B cell (primary cell): ENCODE measurements around the gene USF1. TPM values are rescaled to one million over a fixed set of nuclear protein-coding genes. Genes with fewer than 3 reads are reported as not detected.

Experiments
- ATAC-seq: fragments of 200-7000 bp; cut with Tn5 transposase; one replicate; pipeline ENCODE4 v1.10.0; 2021; ENCODE audit warnings: low read depth, mild to moderate bottlenecking, moderate number of reproducible peaks, moderate library complexity
- CTCF ChIA-PET: fragments of 350-600 bp; sonication (Branson Sonifier 250); formaldehyde crosslinking; loops from one replicate; lab custom pipeline; 2021; ENCODE audit warnings: antibody characterized with exemption, inconsistent platforms; lab: Charles Lee
- POLR2A ChIA-PET: fragments of 350-600 bp; sonication (Branson Sonifier 250); formaldehyde crosslinking; loops from one replicate; lab custom pipeline; 2021; ENCODE audit warnings: antibody characterized with exemption; lab: Charles Lee
- DNase-seq: peaks from one replicate; pipeline ENCODE4 v3.0.0; 2013
- H2AFZ ChIP-seq: 2 replicates; pipeline ENCODE4 v1.6.1; 2012; ENCODE audit warnings: mild to moderate bottlenecking, low read depth, low read length; ENCODE audit not compliant: insufficient read depth, poor library complexity, severe bottlenecking
- H3K27ac ChIP-seq, 2 donors: 1 replicate in 1 of 2; 2 replicates in 1 of 2; pipeline ENCODE4 v1.5.1; 2012 to 2013; ENCODE audit warnings: low read length in 2 of 2, mild to moderate bottlenecking in 2 of 2, moderate library complexity in 1 of 2
- H3K27me3 ChIP-seq, 4 experiments: fragments of 200-600 bp in 1 of 4; sonication (generic) in 1 of 4; replicated peaks in 1 of 4; 1 replicate in 2 of 4; 2 replicates in 2 of 4; pipeline versions ENCODE4 v1.6.1 to v1.7.0; 2013 to 2016; ENCODE audit warnings: low read length in 3 of 4, mild to moderate bottlenecking in 2 of 4, mixed read lengths in 1 of 4, moderate library complexity in 1 of 4; ENCODE audit not compliant: insufficient read depth in 4 of 4, control insufficient read depth in 3 of 4; ENCODE audit errors: control extremely low read depth in 1 of 4
- H3K36me3 ChIP-seq, 2 experiments: replicated peaks in 1 of 2; 1 replicate in 1 of 2; 2 replicates in 1 of 2; pipeline versions ENCODE4 v1.6.1 to v1.7.1; 2013; ENCODE audit warnings: low read length in 1 of 2; ENCODE audit not compliant: insufficient read depth in 2 of 2, control insufficient read depth in 1 of 2; ENCODE audit errors: control extremely low read depth in 1 of 2, extremely low read depth in 1 of 2
- H3K4me1 ChIP-seq, 2 donors: fragments of 200-600 bp in 1 of 2; sonication (generic) in 1 of 2; 1 replicate in 1 of 2; 2 replicates in 1 of 2; pipeline versions ENCODE4 v1.5.1 to v1.6.1; 2013 to 2017; ENCODE audit warnings: low read length in 2 of 2; ENCODE audit not compliant: control insufficient read depth in 2 of 2, insufficient read depth in 2 of 2
- H3K4me2 ChIP-seq: replicated peaks from 2 replicates; pipeline ENCODE3; 2012; ENCODE audit warnings: mild to moderate bottlenecking, low read depth, low read length; ENCODE audit not compliant: poor library complexity, severe bottlenecking
- H3K4me3 ChIP-seq, 5 experiments: fragments of 200-600 bp in 1 of 5; sonication (generic) in 1 of 5; 1 replicate in 3 of 5; 2 replicates in 2 of 5; pipeline versions ENCODE4 v1.5.1 to v1.7.0; 2011 to 2016; ENCODE audit warnings: low read length in 4 of 5, mild to moderate bottlenecking in 4 of 5, low read depth in 2 of 5, control low read depth in 1 of 5, moderate library complexity in 1 of 5; ENCODE audit not compliant: insufficient read depth in 1 of 5; ENCODE audit errors: control extremely low read depth in 1 of 5, extremely low read depth in 1 of 5
- H3K79me2 ChIP-seq: fragments of 200-600 bp; sonication (generic); one replicate; pipeline ENCODE4 v1.6.0; 2016; ENCODE audit warnings: low read length; ENCODE audit not compliant: control insufficient read depth, insufficient read depth
- H3K9ac ChIP-seq: fragments of 200-600 bp; sonication (generic); 2 replicates; pipeline ENCODE4 v1.6.1; 2017; ENCODE audit warnings: mild to moderate bottlenecking, low read length, moderate library complexity
- H3K9me3 ChIP-seq, 3 donors: one replicate each; pipeline versions ENCODE4 v1.6.1 to v1.7.1; 2013; ENCODE audit warnings: low read length in 2 of 3; ENCODE audit not compliant: control insufficient read depth in 2 of 3, insufficient read depth in 1 of 3; ENCODE audit errors: control extremely low read depth in 1 of 3
- H4K20me1 ChIP-seq: 2 replicates; pipeline ENCODE4 v1.6.0; 2012; ENCODE audit warnings: mild to moderate bottlenecking, low read length; ENCODE audit not compliant: insufficient read depth, control insufficient read depth, poor library complexity, severe bottlenecking
- H3K27ac Mint-ChIP-seq: one replicate; pipeline ENCODE4 v1.8.0; 2021; ENCODE audit warnings: mixed read lengths
- H3K27me3 Mint-ChIP-seq: one replicate; pipeline ENCODE4 v1.8.0; 2021; ENCODE audit warnings: mixed read lengths
- H3K4me1 Mint-ChIP-seq: one replicate; pipeline ENCODE4 v1.8.0; 2021; ENCODE audit warnings: mixed read lengths
- H3K4me3 Mint-ChIP-seq: one replicate; pipeline ENCODE4 v1.8.0; 2021; ENCODE audit warnings: mixed read lengths
- H3K9me3 Mint-ChIP-seq: one replicate; pipeline ENCODE4 v1.8.0; 2022; ENCODE audit warnings: mixed read lengths; ENCODE audit not compliant: insufficient read depth
- EZH2 ChIP-seq: IDR thresholded peaks from 2 replicates; pipeline ENCODE4 v1.6.1; 2012; ENCODE audit warnings: borderline replicate concordance, low read depth, mild to moderate bottlenecking, moderate library complexity, low read length; ENCODE audit not compliant: insufficient read depth, poor library complexity, severe bottlenecking
- WGBS: methylation state at CpG from one replicate; pipeline ENCODE4 v1.1.5; 2013; ENCODE audit warnings: missing lambda C conversion rate; ENCODE audit not compliant: insufficient coverage; 5-methylcytosine and 5-hydroxymethylcytosine counted together
- intact Hi-C: fragments of 100-400 bp; cut with micrococcal nuclease; formaldehyde crosslinking; loops from one replicate; pipeline ENCODE4 v1.10.0; 2022
- polyA plus RNA-seq: library from polyadenylated mRNA; depleted of rRNA; stranded (reverse); fragments of >200 nt; gene quantifications from 2 replicates; pipeline ENCODE4 v1.2.3, GENCODE V29; 2012
- total RNA-seq, 2 donors: library from RNA; stranded (reverse); fragments of 120-200 nt in 1 of 2; gene quantifications; 1 replicate in 1 of 2; 2 replicates in 1 of 2; pipeline versions ENCODE4 v1.2.3 to v1.2.4, GENCODE V29; 2013 to 2022
- TF ChIP-seq, protein P1 (sequence below): fragments of 200-600 bp; IDR thresholded peaks from one replicate; pipeline ENCODE4 v1.8.0; 2022; ENCODE audit warnings: antibody characterized with exemption, mild to moderate bottlenecking

Gene USF1
- total and polyA plus RNA-seq, 2 donors (not counting 1 experiment from before 2014, with no cell fraction given): 192 to 249 TPM

- H3K4me1 ChIP-seq: no peaks in the 10 kb centered on the region
- no peaks in the 10 kb centered on the region for H3K4me1 Mint-ChIP-seq
- no peaks in the 10 kb centered on the region for H3K9me3 Mint-ChIP-seq
- no peaks in the 10 kb centered on the region for H4K20me1 ChIP-seq
- DNase-seq: no peak
- H3K27ac ChIP-seq: no peak overlapping the region
- no peaks in the 10 kb centered on the region for H3K36me3 ChIP-seq
- H3K4me3 ChIP-seq: no peak overlapping the region
- H3K27me3 Mint-ChIP-seq: peaks cover 4% of the 10 kb centered on the region
- ChIA-PET POLR2A (no interaction called here), CTCF (interaction anchor here (0.9 to 1.6 kb wide), 2 partner anchors 10 to 17 kb away, joined by 4 to 5 read pairs; partner anchors contain the start of gene ARHGAP30)
- no peak for ATAC-seq
- H3K9me3 ChIP-seq: no peaks in the 10 kb centered on the region
- no peak overlapping the region for H2AFZ ChIP-seq
- no peak overlapping the region for H3K27ac Mint-ChIP-seq
- no peak overlapping the region for H3K4me2 ChIP-seq
- H3K79me2 ChIP-seq: no peaks in the 10 kb centered on the region
- TF ChIP-seq, protein P1, sequence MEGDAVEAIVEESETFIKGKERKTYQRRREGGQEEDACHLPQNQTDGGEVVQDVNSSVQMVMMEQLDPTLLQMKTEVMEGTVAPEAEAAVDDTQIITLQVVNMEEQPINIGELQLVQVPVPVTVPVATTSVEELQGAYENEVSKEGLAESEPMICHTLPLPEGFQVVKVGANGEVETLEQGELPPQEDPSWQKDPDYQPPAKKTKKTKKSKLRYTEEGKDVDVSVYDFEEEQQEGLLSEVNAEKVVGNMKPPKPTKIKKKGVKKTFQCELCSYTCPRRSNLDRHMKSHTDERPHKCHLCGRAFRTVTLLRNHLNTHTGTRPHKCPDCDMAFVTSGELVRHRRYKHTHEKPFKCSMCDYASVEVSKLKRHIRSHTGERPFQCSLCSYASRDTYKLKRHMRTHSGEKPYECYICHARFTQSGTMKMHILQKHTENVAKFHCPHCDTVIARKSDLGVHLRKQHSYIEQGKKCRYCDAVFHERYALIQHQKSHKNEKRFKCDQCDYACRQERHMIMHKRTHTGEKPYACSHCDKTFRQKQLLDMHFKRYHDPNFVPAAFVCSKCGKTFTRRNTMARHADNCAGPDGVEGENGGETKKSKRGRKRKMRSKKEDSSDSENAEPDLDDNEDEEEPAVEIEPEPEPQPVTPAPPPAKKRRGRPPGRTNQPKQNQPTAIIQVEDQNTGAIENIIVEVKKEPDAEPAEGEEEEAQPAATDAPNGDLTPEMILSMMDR: no peak
- TF ChIP-seq EZH2: no peak
- no peak overlapping the region for H3K9ac ChIP-seq
- H3K27me3 ChIP-seq: no peaks in the 10 kb centered on the region
- WGBS: 81% methylated on average over 39 of the region's 41 CpGs
- intact Hi-C loops: no loop called here
- no peak overlapping the region for H3K4me3 Mint-ChIP-seq
Measured at GRCh38 chr1:161079436-161080110, 33.8 kb upstream of the USF1 start.

DNA sequence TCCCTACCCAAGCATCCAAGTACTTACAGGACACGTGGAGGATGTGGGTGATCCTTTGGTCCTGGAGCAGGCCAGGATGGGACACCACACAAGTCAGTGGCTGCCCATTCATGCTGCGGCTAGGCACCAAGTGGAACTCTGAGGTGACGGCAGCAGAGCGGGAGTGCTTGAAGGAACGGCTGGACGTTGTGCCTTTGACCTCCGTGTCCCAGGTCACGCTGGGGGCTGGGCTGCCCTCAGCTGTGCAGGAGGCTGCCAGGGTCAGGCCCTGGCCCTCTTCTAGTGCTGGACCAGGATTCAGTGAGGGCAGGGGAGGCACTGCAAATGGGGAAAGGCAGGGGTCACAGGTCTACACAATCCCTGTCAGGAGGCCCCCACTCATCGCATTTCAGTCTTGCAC, 31.6 kb upstream of the USF1 start:
- POLR2A ChIA-PET: no interaction called here
- no peaks in the 10 kb centered on the region for H3K9me3 Mint-ChIP-seq
- H3K9ac ChIP-seq: no peak overlapping the region

More for the DNA sequence above, 31.6 kb upstream of the USF1 start:
- Mint-ChIP-seq H3K27ac (no peak overlapping the region), H3K4me3 (no peak overlapping the region), H3K27me3 (peaks cover 4% of the 10 kb centered on the region), H3K4me1 (no peaks in the 10 kb centered on the region)
- H3K27me3 ChIP-seq: no peaks in the 10 kb centered on the region
- CTCF ChIA-PET: no interaction called here
- no peak overlapping the region for H3K27ac ChIP-seq
- H3K9me3 ChIP-seq: no peaks in the 10 kb centered on the region
- 91% methylated on average over 8 of the region's 9 CpGs for WGBS
- ATAC-seq (no peak), DNase-seq (no peak)
- intact Hi-C loops: no loop called here
- H2AFZ ChIP-seq: no peak overlapping the region
- no peaks in the 10 kb centered on the region for H3K36me3 ChIP-seq
- peaks cover 8% of the 10 kb centered on the region for H3K79me2 ChIP-seq
- no peaks in the 10 kb centered on the region for H3K4me1 ChIP-seq
- TF ChIP-seq, protein P1: no peak
- no peak for TF ChIP-seq EZH2
- no peaks in the 10 kb centered on the region for H4K20me1 ChIP-seq
- H3K4me3 ChIP-seq: no peak overlapping the region
- no peak overlapping the region for H3K4me2 ChIP-seq
